GM12874 (cell line): ENCODE results near the gene TCERG1L.

ENCODE experiments used
- TF ChIP-seq, protein P1 (sequence below): IDR thresholded peaks from 2 replicates; pipeline ENCODE4 v1.5.1; 2011; ENCODE audit warnings: low read depth, mild to moderate bottlenecking, control low read depth, low read length, moderate library complexity; ENCODE audit not compliant: insufficient read depth

The TCERG1L gene

DNA sequence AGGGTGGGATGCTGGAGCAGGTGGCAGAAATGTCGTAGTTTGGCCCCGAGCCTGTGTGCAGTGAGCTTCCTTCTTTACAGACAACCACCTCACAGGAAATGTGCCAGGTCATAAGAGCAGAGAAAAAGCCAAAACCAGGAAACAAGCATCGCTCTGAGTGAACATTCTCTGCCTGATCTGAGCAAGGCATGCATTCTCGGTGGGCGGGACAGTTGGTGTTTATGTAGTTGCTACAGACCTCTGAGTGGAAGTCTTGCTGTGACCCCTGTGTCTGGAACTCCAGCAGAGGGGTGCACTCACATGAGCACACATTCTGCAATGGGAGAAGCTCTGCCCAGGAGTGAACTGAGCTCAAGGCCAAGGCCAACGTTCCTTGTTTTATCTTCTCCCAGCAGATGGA lies 230.1 kb downstream of the TCERG1L start:
- TF ChIP-seq, protein P1, sequence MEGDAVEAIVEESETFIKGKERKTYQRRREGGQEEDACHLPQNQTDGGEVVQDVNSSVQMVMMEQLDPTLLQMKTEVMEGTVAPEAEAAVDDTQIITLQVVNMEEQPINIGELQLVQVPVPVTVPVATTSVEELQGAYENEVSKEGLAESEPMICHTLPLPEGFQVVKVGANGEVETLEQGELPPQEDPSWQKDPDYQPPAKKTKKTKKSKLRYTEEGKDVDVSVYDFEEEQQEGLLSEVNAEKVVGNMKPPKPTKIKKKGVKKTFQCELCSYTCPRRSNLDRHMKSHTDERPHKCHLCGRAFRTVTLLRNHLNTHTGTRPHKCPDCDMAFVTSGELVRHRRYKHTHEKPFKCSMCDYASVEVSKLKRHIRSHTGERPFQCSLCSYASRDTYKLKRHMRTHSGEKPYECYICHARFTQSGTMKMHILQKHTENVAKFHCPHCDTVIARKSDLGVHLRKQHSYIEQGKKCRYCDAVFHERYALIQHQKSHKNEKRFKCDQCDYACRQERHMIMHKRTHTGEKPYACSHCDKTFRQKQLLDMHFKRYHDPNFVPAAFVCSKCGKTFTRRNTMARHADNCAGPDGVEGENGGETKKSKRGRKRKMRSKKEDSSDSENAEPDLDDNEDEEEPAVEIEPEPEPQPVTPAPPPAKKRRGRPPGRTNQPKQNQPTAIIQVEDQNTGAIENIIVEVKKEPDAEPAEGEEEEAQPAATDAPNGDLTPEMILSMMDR = no peak

DNA sequence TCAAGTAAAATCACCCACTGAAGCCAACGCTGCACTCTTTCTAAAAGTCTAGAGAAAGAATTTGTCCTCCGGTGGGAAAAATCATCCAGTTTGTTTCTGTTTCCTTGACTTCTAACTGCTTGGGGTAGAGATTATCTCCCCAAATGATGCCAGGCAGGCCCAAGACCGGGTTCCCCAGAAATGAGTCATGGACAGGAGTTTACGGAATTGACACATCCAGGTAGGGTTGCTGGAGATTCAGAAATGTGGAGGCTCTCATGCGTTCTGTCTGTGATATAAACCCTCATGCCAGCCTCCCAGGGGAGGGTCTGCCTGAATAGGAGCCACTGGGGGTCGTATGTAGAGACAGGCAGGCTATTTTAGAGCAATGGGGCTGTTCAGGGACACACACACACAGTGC lies 230.9 kb downstream of the TCERG1L start:
- TF ChIP-seq, protein P1 = no peak

DNA sequence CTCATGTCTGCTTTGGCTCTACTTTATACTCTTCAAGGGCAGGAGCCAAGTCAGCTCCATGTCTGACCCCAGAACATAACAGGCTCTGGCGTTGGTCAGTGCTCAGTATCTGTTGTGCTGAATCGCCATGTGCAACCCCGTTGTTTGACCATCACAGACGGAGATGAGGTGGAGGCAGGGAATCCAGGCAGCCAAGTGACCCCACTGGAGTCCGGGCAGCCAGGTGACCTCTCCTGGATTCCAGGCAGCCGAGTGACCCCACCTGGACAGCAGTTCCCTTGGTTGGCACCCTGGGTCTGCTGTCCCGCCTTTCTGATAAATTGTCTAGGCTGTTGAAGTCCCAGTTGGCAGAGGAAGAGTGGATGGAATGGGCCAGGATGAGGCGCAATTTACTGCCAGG lies 232.2 kb downstream of the TCERG1L start:
- TF ChIP-seq, protein P1 = no peak

DNA sequence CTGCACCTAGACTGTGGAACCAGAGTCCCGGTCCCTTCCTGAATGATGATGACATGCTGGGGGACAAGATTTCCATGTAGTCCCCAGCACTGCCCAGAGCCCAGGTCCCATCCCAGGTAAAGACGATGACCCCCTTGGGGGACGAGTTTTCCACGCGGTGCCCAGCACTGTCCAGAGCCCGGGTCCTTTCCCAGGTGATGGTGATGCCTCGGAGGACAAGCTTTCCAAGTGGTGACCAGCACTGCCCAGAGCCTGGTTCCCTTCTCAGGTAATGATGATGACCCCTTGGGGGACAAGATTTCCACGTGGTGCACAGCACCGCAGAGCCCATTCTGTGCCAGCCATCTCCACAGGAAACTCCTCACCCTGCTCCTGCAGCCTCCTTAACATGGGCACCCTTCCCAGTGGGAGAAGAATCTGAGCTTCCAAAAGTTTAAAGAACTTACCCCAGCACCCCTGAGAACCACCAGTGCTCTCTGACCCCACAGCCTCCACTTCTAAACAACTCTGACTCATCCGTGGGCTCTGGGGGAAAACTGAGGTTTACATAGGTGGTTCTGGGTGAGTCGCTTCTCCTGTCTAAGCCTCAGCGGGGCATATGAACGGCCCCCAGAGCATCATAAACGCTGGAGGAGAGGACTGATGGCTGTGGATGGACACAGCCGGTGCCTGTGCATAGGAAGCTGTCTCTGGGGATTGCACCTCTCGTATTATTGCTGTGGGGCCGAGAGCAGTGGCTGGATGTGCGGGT lies 233.2 kb downstream of the TCERG1L start:
- TF ChIP-seq, protein P1 = no peak

DNA sequence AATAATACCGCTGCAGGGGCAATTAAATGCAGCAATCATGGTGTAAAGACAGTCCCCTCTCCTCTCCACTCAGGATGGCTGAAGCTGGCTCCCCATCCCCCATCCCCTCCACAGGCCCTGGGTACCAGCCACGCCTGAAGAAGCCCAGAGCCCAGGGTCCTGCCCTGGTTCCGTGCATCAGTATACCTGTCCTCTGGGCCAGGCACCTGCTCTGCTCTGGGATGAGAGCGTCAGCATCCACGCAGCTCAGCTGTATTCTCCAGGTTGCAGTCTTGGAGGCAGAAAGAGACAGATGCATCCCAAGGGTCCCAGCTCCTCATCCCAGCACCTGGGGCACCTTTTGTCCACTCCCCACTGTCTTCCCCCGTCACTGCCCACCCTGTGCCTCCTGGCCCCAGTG lies 233.8 kb downstream of the TCERG1L start:
- TF ChIP-seq, protein P1 = no peak

DNA sequence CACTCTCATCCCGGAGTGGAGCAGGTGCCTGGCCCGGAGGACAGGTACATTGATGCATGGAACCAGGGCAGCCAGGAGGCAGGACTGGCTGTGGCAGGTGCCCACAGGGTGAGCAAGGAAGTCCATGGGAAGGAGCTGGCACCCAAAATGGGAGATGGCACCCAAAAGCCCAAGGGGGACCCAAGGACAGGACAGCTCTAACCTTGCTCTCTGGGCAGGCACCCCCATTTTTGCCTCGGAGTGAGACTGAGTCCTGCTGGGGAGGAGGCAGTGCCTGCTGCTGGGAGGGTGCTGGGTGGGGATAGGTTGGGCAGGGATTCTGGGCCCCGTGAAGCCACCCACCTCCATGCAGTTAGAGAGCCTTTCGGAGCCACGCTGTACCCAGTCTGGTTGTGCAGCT lies 234.5 kb downstream of the TCERG1L start:
- TF ChIP-seq, protein P1 = no peak

DNA sequence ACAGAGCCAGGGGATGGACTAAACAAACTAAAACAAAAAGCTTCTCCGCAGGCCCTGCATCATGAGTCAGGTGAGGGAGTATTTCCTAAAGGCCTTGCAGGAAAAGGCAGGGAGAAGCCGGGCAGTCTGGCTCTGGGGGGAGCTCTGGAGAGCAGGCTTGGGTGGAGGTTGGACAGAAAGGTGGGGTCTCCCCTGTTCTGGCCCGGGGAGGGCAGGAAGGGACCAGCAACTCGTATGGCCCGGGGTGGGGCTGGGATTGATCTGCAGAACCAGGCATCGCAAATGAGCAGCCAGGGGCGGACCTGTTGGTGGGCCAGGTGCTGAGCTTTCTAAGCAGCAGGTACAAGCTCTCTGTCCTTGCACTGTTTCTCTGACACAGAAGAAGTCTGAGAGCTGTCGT lies 235.2 kb downstream of the TCERG1L start:
- TF ChIP-seq, protein P1 = no peak
